Measurements from ENCODE around the gene EARS2. TPM values are rescaled to one million over a fixed set of nuclear protein-coding genes. Genes with fewer than 3 reads are reported as not detected.

EARS2 gene
- total RNA-seq (ENCODE audit: low replicate concordance) = 22.6 and 23.1 TPM in 2 replicates

DNA sequence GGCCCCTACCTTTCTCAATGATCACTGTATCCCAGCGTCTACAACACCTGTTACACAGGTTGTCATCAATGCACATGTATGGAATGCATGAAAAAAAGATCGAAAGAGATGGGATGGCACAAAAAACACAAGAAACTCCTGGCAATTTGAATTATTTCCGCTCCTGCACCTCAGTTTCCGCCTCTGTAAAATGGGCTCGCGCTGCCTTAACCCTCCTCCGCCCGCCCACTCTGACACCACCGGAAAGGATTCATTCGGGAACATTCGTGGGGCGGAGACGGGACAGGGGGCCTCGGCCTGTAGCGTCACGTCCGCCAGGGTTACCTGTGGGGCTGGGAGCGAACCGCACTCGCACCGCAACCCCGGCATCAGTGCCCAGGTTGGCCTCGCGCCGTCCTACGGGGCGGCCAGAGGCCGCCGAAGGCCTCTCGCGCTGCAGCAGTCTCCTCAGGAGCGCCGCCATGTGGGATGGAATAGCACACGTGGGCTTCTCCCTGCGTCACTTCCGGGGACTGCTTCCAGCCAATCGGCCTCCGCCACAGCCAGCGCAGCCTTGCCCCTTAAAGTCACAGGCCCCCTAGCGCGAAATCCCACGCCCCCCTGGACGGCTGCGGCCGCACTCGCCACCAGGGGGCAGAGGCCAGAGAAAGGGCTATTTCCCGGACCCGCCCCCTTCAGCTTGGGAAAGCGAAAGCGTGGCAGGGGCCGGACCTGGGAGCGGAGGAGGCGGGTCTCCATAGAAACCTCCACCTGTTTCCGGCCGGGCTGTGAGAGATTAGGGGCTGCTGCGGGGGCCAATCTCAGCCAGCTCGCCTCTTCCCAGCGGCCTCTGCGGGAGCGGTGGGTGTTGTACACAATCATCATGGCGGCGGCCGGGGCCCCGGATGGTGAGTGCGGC is at the start of gene EARS2, which contains the start of gene UBFD1:
TSS of gene EARS2 (minus strand) at position 470 of the 898 bp plus-strand sequence. CDS start at position 463, 7 bp downstream.
TSS of gene UBFD1 (plus strand) at position 847 of the 898 bp plus-strand sequence. CDS start at position 863, 16 bp downstream.
- H3K4me3 ChIP-seq (ENCODE audit: low read depth, low read length) = peak within 1 kb of the TSS; percentile 98
- TF ChIP-seq, protein P1, sequence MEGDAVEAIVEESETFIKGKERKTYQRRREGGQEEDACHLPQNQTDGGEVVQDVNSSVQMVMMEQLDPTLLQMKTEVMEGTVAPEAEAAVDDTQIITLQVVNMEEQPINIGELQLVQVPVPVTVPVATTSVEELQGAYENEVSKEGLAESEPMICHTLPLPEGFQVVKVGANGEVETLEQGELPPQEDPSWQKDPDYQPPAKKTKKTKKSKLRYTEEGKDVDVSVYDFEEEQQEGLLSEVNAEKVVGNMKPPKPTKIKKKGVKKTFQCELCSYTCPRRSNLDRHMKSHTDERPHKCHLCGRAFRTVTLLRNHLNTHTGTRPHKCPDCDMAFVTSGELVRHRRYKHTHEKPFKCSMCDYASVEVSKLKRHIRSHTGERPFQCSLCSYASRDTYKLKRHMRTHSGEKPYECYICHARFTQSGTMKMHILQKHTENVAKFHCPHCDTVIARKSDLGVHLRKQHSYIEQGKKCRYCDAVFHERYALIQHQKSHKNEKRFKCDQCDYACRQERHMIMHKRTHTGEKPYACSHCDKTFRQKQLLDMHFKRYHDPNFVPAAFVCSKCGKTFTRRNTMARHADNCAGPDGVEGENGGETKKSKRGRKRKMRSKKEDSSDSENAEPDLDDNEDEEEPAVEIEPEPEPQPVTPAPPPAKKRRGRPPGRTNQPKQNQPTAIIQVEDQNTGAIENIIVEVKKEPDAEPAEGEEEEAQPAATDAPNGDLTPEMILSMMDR (IDR thresholded peaks at IDR 0.05; ENCODE audit: insufficient read depth, low read length) = peak; percentile 91
- DNase-seq (ENCODE audit: low read depth) = peak; percentile 98

DNA sequence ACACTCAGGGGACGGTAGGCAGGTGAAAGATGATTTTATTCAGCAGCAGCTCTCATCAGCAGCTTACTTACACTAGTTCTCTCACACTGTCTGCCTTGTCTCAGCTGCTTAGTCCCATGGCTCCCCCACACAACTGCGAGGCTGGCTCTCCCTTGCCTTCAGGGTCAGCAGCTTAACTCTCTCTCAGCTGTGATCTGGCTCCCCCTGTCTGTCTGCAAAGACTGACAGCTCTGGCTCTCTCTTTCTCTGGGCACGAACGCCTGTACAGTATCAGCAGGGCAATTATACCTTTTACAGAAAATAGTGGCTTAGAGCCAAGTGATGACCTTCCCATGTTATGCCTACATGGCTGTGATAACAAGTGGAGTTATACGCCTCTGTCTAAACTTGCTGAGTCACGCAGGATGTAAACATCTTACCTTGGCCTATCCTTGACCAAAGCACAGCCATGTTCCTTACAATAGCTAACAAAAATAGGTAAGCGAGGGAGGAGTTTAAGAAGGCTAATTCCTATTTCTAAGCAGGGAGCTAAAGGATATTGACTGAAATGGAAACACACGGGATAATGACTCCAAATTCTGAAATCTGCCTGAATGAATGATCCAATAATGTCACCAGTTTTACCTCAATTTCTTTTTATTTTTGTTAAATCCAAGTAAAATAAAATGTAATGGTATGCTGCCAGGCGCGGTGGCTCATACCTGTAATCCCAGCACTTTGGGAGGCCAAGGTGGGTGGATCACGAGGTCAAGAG is 40.0 kb upstream of the EARS2 start:
- DNase-seq (ENCODE audit: low read depth) = no peak
- no peak overlapping the region for H3K4me3 ChIP-seq (ENCODE audit: low read depth, low read length)
- TF ChIP-seq, protein P1 (IDR thresholded peaks at IDR 0.05; ENCODE audit: insufficient read depth, low read length) = no peak

DNA sequence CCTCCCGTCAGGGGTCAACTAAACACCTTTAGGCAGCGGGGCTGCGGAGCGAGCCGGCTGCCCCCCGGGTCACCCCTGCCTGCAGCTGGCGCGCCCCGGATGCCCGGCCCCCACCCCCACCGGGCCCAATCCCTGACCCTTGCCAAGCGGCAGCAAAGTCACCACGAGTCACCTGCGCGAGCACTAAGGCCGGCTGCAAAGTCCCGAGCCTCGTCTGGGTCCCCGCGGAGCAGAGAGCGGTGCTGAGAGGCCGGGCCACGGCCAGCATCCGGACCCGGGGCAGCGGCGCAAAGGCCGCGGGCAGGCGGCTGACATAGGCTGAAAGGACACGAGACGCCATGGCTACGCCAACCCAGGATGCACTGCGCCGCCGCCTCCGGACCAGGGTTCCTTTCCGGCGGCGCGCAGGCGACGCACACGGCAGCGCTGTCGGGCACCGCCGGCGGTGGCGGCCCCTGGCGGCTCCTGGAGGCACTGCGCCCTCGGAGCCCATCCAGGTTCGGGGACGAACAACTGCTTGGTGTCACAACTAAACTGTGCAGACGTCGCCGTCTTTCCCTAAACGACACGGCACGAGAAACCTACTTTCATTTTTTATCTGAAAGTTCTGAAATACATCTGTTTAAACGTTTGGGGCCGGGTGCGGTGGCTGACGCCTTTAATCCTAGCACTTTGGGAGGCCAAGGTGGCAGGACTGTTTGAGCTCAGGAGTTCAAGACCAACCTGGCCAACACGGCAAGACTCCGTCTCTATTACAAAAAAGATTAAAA is 39.0 kb upstream of the EARS2 start, which contains the start of gene NDUFAB1:
TSS of gene NDUFAB1 (minus strand) at position 366 of the 770 bp plus-strand sequence. CDS start at position 340, 26 bp downstream.
- peak; percentile 75 for DNase-seq (ENCODE audit: low read depth)
- H3K4me3 ChIP-seq (ENCODE audit: low read depth, low read length) = peak within 1 kb of the TSS; percentile 98
- TF ChIP-seq, protein P1 (IDR thresholded peaks at IDR 0.05; ENCODE audit: insufficient read depth, low read length) = peak; percentile 85

DNA sequence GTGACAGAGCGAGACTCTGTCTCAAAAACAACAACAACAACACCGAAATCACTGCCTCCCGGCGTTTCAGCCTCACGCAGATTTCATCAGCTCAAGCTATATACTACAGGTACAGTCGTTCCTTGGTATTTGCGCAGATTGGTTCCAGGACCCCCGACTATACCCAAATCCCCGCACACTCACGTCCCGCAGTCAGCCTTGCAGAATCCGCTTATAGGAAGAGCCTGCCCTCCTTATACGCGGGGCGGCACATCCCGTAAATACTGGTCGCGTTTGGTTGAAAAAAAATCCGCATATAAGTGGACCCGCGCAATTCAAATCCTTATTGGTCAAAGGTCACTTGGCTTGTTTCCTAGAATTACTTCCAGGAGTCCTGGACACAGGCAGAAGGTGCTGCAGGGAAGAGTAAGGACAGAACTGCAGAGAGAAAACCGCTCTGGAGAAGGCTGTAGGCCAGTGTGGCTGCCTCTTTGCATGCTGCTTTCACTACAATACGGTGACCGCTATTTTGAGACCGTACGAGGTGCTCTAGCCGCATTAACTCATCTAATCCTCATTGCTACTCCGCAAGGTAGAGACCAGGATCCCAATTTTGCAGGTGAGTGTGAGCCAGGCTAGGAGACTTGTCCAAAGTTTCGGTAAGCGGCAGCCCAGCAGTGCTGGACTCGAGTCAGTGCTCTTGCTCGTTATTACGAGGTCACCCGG is 38.2 kb upstream of the EARS2 start:
- peak overlapping the region; percentile 98 for H3K4me3 ChIP-seq (ENCODE audit: low read depth, low read length)
- DNase-seq (ENCODE audit: low read depth) = no peak
- TF ChIP-seq, protein P1 (IDR thresholded peaks at IDR 0.05; ENCODE audit: insufficient read depth, low read length) = no peak

DNA sequence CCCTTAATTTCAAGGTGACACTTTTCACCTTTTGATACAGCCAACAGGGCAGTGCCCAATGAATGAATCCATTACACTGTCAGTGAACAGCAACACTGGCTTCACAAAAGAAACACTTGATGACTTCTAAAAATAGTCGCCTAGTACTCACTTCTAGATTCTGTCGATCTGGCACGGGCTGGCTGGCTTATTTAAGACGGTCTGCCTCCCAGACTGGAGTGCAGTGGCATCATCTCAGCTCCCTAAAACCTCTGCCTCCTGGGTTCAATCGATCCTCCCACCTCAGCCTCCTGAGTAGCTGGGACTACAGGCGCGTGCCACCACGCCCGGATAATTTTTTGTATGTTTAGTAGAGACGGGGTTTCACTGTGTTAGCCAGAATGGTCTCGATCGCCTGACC is 37.0 kb upstream of the EARS2 start:
- TF ChIP-seq, protein P1 (IDR thresholded peaks at IDR 0.05; ENCODE audit: insufficient read depth, low read length) = no peak
- H3K4me3 ChIP-seq (ENCODE audit: low read depth, low read length) = no peak overlapping the region
- DNase-seq (ENCODE audit: low read depth) = no peak

All from fibroblast of the aortic adventitia (primary cell).